ENCODE measurements around the gene NEURL2.

GRCh38 chr20:45907219-45907948 is 16.4 kb upstream of the NEURL2 start:
- no peak for TF ChIP-seq CTCF (IDR thresholded peaks at IDR 0.05)
- no peak for TF ChIP-seq POLR2A (IDR thresholded peaks at IDR 0.05)

Measured in uterus (tissue), 2 donors.